Colonic mucosa (tissue), 4 donors: ENCODE measurements around the gene UBL4A. TPM values are rescaled to one million over a fixed set of nuclear protein-coding genes. Genes with fewer than 3 reads are reported as not detected.
"Not testable (repeated sequence)": the region's sequence is repeated elsewhere in the genome, so short reads cannot be mapped to it uniquely, and the experiment has no call there.

Experiments used
- DNase-seq: peaks from one replicate; pipeline ENCODE4 v3.0.0-alpha.2; 2020
- H3K27ac ChIP-seq: fragments of 200-600 bp; one replicate; pipeline ENCODE4 v1.8.0; 2021
- H3K27me3 ChIP-seq: fragments of 200-600 bp; one replicate; pipeline ENCODE4 v1.8.0; 2021
- H3K36me3 ChIP-seq: fragments of 200-600 bp; one replicate; pipeline ENCODE4 v1.8.0; 2021
- H3K4me1 ChIP-seq: fragments of 200-600 bp; one replicate; pipeline ENCODE4 v1.8.0; 2021; ENCODE audit warnings: mild to moderate bottlenecking
- H3K4me3 ChIP-seq: fragments of 200-600 bp; one replicate; pipeline ENCODE4 v1.8.0; 2021
- H3K9ac ChIP-seq, 2 donors: one replicate each; pipeline ENCODE4 v1.7.0; 2013; ENCODE audit warnings: control low read depth in 2 of 2, low read depth in 2 of 2, low read length in 2 of 2
- H3K9me3 ChIP-seq: fragments of 200-600 bp; one replicate; pipeline ENCODE4 v1.8.0; 2021
- intact Hi-C: fragments of 100-400 bp; cut with DNase I; formaldehyde crosslinking; loops from one replicate; pipeline ENCODE4 v1.14.1; 2022
- total RNA-seq, 2 donors: library from RNA; stranded (reverse); fragmentation: NEBNext Ultra II Directional in 1 of 2; extraction: Animal tissue kit (Norgen Biotek cat#: 25700) in 1 of 2; gene quantifications; one replicate each; pipeline ENCODE4 v1.2.1, GENCODE V29; 2021
- TF ChIP-seq, protein P1 (sequence below): fragments of 200-600 bp; IDR thresholded peaks from one replicate; pipeline ENCODE4 v1.8.0; 2022; ENCODE audit warnings: antibody characterized with exemption, mild to moderate bottlenecking
- donor health status: healthy.
- donor health status: DM: no; HTN: no; CAD: no.
- donor health status: DM: no; HTN: no; CAD: no.

Gene UBL4A
- total RNA-seq, 2 donors from 2014 or later = 24.7 to 40.9 TPM

DNA sequence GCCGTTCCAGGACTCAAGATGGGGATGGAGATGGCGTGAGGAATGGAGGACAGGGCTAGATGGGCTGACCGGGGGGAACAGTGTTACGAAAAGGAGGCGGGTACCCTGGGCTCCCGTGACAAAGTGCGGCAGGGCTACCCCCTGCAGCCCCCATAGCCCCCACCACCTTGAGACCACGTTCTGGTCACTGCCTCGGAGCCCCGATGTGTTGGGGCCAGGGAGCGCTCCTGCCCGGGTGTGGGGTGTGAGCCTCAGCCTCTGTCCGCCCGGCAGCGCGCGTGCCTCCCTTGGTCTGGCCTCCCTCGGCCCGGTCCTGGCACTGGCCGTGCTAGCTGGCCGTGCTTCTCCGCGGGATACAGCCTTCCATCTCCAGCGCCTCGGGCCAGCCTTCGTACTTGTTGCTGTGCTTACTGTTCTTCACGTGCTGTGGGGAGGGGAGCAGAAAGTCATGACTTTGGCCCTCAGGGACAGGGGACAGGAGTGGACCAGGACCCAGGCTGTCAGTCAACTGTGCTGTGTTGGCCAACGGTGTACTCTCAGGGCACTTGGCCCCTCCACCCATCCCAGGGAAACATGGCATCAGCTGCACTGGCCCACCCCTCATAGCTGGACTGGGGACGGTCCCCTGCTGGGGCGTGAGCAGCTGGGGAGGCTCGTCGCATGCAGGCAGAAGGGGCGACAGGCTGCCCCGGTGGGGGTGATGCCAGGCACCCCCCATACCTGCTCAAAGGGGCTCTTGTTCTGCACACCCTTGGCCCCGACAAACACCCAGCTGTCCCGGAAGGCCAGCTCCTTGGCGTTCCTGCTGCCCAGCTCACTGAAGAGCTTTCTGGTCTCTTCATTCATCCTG, 20.3 kb upstream of the UBL4A start:
- Histone ChIP-seq H3K9me3 (no peaks in the 10 kb centered on the region), H3K36me3 (no peaks in the 10 kb centered on the region), H3K4me3 (no peak overlapping the region), H3K4me1 (no peaks in the 10 kb centered on the region), H3K9ac (no peak overlapping the region), H3K27me3 (no peaks in the 10 kb centered on the region), H3K27ac (no peak overlapping the region)
- intact Hi-C loops = no loop called here
- DNase-seq = no peak
- TF ChIP-seq, protein P1, sequence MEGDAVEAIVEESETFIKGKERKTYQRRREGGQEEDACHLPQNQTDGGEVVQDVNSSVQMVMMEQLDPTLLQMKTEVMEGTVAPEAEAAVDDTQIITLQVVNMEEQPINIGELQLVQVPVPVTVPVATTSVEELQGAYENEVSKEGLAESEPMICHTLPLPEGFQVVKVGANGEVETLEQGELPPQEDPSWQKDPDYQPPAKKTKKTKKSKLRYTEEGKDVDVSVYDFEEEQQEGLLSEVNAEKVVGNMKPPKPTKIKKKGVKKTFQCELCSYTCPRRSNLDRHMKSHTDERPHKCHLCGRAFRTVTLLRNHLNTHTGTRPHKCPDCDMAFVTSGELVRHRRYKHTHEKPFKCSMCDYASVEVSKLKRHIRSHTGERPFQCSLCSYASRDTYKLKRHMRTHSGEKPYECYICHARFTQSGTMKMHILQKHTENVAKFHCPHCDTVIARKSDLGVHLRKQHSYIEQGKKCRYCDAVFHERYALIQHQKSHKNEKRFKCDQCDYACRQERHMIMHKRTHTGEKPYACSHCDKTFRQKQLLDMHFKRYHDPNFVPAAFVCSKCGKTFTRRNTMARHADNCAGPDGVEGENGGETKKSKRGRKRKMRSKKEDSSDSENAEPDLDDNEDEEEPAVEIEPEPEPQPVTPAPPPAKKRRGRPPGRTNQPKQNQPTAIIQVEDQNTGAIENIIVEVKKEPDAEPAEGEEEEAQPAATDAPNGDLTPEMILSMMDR = no peak

DNA sequence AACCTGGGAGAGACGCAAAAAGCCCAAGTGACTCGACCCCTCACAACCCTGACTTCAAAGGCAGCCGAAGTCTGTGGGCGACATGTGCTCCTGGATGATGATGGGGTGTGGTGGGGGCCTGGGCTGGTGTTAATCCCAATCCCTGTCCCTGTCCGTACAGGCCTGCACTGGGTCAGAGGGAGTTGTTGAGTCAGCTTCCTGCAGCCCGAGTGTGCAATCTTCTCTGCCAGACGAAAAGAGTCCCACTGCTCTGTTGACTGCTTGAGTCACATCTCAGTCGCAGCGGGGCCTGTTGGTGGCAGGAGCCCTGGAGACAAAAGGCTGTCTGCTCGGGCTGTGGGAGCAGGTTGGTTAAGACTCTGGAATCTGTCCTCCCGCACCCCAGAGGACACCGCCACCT, 19.3 kb upstream of the UBL4A start:
- no peak for DNase-seq
- H3K27me3 ChIP-seq = no peaks in the 10 kb centered on the region
- no peaks in the 10 kb centered on the region for H3K9me3 ChIP-seq
- intact Hi-C loops = no loop called here
- no peaks in the 10 kb centered on the region for H3K4me1 ChIP-seq
- TF ChIP-seq, protein P1 = no peak
- no peak overlapping the region for H3K4me3 ChIP-seq
- H3K27ac ChIP-seq = no peak overlapping the region
- no peaks in the 10 kb centered on the region for H3K36me3 ChIP-seq
- no peak overlapping the region for H3K9ac ChIP-seq

DNA sequence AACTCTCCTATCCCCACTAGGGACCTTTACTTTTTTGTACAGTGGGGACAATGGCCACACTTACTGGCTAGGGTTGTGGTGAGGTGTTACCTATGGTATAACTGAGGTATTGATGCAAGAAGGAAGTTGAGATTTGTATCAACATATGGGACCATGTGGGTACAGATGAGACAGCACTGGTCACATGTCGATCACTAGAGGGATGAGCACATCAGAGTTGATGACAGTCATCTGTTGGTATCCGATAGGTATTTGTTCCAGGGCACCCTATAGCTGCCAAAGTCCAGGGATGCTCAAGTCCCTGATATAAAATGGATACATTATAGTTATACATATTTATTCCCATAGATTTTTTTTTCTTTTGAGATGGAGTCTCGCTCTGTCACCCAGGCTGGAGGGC, 16.6 kb upstream of the UBL4A start:
- no peak overlapping the region for H3K9ac ChIP-seq
- H3K27me3 ChIP-seq = no peaks in the 10 kb centered on the region
- H3K27ac ChIP-seq = no peak overlapping the region
- H3K9me3 ChIP-seq = no peaks in the 10 kb centered on the region
- no peak for DNase-seq
- TF ChIP-seq, protein P1 = no peak
- H3K4me1 ChIP-seq = no peaks in the 10 kb centered on the region
- intact Hi-C loops = no loop called here
- no peaks in the 10 kb centered on the region for H3K36me3 ChIP-seq
- H3K4me3 ChIP-seq = no peak overlapping the region

DNA sequence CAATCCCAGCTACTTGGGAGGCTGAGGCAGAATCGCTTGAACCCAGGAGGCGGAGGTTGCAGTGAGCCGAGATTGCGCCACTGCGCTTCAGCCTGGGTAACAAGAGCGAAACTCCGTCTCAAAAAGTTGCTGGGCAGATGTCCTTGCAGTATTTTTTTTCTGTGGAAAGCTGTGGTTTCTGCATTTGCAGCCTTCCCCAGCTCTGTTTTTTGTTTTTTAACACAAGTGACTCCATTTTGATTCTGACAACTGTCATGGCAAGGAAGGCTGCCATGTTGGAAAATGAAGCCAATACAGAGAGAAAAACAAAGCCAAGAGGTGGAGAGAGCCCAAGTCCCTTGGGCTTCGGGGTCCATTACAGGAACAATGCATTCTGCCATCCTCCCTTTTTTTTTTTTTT, 15.7 kb upstream of the UBL4A start:
- Histone ChIP-seq H3K4me1 (no peaks in the 10 kb centered on the region), H3K27me3 (no peaks in the 10 kb centered on the region), H3K27ac (no peak overlapping the region), H3K9ac (no peak overlapping the region), H3K36me3 (no peaks in the 10 kb centered on the region), H3K9me3 (no peaks in the 10 kb centered on the region), H3K4me3 (no peak overlapping the region)
- TF ChIP-seq, protein P1 = no peak
- intact Hi-C loops = no loop called here
- DNase-seq = no peak

DNA sequence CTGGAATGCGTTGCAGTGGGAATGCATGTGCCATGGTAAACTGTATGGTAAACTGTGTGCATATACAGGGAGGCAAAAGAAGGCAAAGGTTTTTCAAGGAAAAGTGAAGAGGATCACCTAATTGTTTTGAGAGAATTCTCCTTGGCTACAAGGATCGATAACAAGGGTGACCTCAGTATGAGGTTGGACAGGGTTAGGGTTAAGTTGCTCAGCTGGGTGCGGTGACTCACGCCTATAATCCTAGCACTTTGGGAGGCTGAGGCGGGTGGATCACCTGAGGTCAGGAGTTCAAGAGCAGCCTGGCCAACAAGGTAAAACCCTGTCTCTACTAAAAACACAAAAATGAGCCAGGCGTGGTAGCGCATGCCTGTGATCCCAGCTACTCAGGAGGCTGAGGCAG, 15.0 kb upstream of the UBL4A start:
- H3K27ac ChIP-seq, H3K4me3 ChIP-seq, H3K9ac ChIP-seq, H3K4me1 ChIP-seq, DNase-seq, H3K36me3 ChIP-seq, intact Hi-C loops, H3K9me3 ChIP-seq, H3K27me3 ChIP-seq: not testable (repeated sequence)

DNA sequence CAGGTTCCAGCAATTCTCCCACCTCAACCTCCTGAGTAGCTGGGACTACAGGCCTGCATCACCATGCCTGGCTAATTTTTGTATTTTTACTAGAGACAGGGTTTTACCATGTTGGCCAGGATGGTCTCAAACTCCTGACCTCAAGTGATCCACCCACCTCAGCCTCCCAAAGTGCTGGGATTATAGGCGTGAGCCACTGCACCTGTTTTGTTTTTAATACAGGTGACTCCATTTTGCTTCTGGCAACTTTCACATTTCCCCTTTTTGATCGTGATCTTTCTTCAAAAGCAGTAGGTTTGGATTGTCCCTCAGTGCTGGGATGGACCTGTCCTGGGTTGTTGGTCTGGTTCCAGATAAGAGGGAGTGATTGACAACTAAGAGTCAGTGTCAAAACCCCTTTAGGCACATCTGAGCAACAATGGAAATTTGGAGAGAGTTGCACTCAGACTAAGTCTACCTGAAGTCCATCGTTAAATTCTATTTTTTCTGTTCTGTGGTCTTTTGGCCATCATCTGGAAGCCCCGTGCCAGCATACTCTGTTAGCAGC, 10.2 kb upstream of the UBL4A start:
- H3K27me3 ChIP-seq, H3K4me3 ChIP-seq, intact Hi-C loops, H3K9ac ChIP-seq, H3K4me1 ChIP-seq, DNase-seq, H3K27ac ChIP-seq, H3K36me3 ChIP-seq, H3K9me3 ChIP-seq: not testable (repeated sequence)
